ENCODE data around the gene HHATL.

Gene HHATL, protein sequence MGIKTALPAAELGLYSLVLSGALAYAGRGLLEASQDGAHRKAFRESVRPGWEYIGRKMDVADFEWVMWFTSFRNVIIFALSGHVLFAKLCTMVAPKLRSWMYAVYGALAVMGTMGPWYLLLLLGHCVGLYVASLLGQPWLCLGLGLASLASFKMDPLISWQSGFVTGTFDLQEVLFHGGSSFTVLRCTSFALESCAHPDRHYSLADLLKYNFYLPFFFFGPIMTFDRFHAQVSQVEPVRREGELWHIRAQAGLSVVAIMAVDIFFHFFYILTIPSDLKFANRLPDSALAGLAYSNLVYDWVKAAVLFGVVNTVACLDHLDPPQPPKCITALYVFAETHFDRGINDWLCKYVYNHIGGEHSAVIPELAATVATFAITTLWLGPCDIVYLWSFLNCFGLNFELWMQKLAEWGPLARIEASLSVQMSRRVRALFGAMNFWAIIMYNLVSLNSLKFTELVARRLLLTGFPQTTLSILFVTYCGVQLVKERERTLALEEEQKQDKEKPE

DNA sequence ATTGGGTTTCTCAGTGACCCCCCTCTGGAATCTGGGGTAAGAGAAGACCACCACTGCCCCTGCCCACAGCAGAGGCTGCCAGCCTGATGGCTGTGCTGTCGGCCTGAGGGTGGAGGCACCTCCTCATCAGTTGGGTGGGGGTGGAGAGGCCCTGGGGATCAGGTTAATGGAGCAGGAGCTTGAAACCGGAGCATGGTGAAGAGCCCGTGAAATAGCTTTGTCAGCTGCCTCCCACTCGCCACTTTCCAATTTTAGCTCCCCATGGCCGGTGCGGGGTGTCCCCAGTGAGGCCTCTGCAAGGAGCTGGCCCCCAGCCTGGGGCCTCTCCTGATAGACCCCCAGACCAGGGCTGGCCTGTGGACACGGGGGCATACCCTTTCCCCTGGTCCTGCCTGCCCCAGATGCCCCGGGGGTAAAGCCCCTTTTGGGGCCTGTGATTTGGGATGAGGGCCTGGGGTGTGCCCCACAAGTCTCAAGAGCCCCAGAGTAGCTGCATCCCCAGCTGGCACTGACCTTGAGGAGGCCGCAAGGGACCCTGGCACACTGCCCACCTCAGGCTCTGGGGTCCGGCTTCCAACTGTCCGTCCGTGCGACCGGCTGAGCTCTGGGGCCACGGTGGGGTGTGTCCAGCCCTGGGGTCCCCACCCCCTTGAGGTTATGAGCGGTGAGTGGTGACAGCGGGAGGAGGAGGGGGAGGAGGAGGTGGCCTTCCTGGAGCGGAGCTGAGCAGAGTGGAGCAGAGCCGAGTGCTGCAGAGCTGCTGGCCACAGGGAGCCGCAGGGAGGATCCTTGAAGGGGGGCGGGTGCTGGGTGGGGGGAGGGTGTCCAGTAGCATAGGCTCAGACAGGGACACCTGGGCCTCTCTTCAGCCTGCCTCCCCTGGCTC lies at the start of gene HHATL:
Gene HHATL, minus strand, starts transcription at position 733 of the 886 bp plus-strand sequence. CDS start 1,972 bp downstream, outside the sequence.
- no peak for DNase-seq

DNA sequence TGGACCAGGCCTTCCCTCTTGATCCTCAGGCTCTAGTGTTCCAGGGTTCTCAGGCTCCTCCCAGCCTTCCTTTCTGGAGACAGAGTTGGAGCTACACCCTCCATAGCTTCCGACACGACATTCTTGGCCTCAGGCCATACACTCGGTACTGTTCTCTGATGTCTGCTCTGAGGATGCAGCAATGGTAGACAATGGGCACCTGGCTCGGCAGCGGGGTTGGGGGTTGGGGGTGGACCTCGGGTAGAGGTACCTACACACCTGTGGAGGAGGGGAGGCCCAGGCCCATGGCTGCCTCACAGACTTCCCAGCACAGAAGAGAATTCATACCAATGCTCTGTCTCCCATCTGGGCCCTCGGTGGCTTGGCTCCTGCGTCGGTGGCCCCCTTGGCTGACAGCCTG lies 49.0 kb upstream of the HHATL start:
- no peak for DNase-seq

DNA sequence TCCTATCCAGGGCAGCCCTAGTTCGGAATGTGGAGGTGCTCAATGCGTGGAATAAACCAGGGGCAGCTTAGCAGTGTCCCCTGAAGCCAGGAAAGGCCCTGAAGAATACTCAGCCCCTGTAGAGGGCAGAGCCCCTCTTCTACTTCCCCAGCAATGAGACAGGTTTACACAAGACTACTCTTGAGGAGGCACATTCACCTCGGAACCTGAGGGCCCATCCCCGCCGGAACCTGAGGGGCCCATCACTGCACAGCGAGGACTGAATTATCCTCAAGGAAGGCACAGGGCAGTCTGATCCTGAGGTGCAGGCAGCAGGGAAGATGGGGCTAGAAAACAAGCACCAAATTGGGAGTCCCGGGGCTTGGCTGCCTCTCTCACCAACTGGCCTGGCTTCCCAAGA lies 48.2 kb upstream of the HHATL start:
- DNase-seq = no peak

DNA sequence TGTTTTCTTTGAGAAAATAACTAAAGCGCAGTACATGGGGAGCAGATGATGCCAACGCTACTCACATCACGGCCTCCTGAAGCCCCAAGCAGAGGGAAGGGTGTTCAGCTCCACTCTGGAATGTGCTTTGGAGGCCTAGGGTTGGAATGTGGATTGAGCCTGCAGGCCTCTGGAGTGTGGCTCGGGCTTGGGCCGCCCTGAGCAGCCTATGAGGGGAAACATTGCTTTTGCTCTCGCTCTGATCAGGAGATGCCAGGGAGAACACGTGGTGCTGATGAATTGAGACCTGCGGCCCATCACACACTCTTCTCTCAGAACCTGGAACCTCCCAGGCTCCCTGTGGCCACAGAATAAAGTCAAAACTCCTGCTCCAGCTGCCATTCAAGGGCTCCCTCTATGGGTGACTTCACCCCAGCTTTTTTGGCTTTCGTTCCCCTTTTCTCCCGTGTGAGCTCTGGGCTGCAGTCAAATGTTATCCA lies 47.2 kb upstream of the HHATL start:
- no peak for DNase-seq

DNA sequence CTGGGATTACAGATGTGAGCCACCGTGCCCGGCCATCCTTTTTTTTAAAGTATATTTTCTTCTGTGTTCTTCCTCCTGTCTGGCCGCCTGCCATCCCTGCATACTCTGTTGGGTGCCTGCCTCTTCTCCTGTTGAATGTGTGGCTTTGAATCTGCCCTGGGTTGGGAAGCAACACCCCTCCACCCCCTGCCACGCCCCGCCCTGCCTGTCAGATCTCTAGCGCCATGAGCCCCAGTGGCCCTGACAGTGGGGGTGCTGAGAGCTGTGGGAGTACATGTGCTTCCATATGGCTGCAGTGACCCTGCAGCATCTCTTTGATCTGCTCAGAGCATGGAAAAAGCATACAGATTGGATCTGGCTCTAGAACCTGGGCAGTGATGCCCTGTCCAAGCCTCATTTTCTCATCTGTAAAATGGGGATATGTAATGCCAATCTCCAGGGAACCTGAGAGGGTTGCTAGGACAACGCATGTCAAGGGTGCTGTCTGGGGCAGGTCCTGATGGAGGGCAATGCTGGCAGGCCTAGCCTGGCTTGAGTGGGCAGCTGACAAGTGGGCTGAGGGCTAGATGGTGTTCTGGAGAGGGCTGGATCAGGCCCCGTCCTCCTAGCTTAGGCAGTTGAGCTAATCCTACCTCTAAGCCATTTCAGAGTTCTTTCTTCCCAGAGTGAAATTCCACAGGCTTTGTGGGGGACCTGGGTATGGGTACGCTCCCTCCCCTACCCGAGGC lies 46.6 kb upstream of the HHATL start:
- DNase-seq = no peak

DNA sequence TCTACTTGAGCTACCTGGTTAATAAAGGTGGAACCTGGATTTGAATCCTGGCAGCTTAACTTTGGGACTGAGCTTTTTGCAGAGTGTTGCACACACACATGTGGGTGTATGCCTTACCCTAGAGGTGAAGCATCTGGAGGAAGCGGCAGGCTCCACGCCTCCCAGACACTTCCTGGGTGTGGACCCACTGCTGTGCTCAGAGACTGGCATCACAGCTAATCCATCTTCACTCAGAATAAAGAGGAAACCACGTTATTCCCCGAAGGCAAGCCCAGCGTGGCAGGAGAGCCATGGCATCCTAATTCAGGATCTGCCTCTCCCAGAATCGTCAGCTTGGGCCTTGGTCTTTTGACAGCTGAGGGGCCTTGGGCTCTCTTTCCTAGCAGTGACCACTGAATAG lies 45.0 kb upstream of the HHATL start:
- no peak for DNase-seq

DNA sequence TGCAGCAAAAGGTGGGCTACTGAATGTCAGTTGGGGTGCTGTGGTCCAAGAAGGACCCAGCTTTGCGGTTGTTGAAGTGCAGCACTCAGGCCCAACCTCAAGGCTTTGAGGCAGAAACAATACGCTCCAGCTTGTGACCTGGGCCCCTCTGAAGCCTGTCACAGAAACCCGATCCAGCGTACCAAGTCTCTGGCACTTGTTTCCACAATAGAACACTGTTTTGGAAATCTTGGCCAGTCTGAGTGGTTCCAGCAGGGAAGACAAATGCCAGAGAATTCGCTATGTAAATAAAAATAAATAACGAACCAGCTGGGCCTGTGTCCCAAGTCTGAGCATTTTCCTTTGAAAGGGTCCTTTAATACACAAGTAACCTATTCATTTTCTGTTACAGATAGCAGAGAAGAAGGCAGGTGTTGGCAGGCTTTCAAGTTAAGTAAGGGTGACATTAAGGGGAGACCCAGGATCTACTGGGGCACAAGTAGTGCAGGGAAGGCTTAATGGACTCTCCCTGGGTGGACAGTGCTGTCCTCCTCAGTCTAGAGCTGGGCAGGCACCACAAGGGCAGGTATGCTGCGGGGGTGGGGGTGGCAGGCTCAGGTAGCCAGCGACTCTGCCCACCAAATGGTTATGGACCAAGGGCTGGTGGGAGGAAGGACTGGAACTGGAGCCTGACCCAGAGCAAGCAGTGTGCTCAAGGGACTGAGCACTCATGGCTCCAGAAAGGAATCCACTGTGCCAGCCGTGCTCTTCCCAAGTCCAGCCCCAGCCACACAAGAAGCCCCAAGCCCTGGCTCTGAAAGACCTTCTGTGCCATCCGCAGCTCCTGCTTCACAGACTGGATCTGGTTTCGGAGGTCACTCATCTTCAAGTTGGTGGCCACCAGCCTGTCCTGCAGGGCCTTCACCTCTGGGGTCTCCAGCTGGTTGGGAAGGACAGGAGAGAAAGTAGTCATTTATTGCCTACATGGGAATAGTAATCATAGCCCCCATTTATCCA lies 44.2 kb upstream of the HHATL start:
- DNase-seq = no peak

DNA sequence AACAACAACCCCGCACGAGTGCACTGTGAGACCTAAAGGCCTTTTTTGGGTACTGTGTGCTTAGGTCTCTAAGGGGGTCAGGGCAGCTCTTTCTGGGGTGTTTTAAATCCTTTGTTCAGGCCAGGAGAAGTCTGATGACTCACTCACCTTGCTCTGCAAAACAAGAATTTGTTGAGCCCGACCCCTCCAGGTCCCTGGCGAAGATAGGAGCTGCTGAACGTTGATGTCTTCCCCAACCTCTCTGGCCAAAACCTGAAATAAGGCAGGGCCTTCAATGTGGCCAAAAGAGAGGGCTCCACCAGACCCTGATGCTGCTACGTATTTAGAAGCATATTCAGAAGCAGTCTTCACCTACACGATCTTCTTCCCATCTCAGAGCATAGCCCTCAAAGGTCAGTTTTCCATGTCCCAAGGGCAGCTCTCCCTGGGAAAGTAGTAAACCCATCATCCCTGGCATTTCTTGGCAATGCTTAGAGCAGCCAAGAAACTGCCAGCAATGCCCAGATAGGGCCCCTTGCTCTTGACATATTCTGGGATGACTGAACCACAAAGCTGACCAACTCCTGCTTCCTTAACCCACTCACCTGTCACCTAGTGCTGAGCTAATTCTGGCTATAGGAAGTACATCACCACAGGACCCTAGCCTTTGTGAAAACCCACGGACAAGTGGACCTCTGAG lies 43.3 kb upstream of the HHATL start:
- no peak for DNase-seq

DNA sequence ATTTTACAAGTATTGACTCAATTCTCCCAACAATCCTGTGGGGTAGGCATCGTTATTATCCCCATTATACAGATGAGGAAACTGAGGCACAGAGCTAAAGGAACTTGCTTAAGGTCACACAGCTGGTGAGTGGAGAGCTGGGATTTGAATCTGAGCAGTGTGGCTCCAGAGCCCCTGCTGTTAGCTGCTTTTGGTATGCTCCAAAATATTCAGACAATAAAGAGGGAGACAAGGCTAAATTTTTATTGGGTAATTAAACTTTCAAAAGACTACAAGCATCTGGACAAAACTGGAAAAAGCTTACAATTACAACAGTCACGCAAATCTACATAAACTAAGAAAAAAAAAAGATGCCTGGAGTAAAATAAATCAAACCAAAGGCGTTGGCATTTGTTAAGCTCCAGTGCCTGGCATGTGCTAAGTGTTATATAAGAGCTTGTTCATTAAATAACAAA lies 42.7 kb upstream of the HHATL start:
- no peak for DNase-seq

DNA sequence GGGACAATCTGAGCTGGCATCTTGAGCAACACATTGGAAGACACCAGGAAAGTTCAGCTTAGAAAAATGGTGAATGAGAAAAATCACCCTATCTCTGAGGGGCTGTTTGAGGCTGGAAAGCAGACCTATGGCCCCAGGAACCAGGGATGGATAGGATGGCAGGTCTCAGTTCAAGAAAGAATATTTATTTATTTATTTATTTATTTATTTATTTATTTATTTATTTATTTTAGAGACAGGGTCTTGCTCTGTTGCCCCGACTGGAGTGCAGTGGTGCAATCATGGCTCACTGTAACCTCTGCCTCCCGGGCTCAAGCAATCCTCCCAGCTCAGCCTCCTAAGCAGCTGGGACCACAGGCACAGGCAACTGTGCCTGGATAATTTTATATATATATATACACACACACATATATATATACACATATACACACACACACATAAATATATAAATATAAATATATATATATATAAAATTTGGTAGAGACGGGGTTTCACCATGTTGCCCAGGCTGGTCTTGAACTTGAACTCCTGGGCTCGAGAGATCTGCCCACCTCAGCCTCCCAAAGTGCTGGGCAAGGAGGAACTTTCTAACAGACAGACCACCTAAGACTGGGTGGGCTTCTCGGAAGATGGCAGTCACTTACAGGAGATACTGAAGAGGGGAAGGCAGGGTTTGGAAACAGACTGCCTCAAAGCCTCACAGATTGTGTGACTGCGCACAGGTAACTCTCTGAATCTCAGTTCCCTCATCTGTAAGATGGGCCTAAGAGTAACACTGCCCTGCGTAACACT lies 40.8 kb upstream of the HHATL start:
- no peak for DNase-seq

DNA sequence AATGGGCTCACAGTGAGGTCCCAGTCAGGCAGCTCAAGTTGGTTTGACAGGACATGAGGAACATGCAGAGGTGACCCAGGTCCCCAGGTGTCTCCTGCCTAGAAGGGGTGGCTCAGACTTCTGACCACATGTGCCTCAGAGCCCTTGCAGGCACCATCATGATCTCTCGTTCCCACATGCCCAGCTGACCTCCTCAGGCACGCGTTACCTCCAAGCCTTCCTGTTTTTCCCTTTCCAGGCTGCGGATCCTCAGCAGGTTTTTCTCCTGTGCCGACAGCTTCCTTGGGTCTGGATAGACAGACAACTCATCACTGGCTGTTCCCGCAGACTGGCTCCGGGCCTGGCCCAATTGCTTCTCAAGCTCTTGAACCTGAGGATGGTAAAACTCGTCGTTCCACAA lies 40.1 kb upstream of the HHATL start:
- no peak for DNase-seq

DNA sequence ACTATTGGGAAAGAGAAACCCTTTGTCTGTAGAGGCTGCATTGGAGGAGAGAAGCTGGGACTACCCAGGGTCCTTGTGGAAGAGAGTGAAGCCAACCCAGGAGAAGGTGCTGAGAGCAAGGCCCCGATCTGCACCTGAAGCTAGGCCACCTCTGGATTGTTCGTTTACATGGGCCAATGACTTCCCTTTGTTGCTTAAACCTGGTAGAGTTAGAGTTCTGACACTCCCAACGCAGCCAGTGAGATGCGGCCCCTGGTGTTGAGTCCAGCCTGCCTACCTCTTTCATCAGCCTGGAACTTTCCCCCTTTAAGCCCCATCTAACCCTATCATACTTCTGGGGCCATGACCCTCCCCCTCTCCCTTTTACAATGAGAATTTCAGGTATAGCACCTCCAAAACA lies 39.7 kb upstream of the HHATL start:
- DNase-seq = no peak

DNA sequence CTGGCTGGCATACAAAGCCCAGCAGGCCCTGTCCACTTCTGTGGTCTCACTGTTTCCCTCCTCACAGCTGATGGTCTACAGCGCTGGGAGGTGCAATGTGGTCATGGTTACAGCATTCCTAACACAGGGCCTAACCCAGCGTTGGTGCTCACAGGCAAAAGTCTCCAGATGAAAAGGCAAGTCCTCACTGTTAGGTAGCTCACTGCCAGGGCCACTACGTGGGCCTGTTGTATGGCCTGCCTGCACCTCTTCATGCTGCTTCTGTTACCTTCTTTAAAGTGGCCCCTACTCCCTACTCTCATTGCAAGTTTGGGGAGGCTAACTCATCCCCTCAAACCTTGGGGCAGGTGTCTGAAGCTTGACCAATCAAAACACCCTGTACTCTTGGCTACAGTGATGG lies 39.2 kb upstream of the HHATL start:
- no peak for DNase-seq

DNA sequence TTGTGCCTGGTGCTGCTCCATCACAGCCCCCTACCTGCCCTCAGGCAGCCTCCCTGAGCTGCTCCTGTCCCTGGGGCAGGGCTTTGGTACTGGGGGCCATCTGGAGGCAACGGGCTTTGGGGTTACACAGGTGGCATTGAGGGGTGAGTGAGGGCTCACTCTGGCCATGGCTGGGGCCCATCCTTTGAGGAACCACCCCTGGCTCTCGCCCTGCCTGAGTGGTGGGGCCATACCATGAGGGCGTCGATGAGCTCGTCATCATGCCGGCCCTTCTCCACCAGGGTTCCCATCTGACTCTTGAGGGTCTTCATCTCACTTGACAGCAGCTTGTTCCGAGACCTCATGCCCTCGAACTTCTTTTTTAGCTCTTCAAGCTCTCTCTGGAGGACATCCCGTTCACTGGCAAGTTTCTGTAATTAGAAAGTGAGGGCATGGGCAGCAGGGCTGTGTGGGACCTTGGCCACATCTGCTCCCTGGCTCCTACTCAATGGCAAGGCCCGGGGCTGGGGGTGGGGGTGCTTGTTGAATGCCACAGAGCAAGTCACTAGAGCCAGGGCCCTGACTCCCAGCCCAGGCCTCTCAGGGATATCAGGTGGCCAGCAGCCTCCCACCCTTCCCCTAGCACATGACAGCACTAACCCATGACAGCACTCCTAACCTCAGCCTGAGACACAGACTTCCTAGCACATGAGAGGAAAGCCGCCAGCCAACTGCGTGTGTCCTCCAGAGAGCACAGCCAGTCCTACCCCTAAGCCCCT lies 37.0 kb upstream of the HHATL start:
- DNase-seq = no peak

DNA sequence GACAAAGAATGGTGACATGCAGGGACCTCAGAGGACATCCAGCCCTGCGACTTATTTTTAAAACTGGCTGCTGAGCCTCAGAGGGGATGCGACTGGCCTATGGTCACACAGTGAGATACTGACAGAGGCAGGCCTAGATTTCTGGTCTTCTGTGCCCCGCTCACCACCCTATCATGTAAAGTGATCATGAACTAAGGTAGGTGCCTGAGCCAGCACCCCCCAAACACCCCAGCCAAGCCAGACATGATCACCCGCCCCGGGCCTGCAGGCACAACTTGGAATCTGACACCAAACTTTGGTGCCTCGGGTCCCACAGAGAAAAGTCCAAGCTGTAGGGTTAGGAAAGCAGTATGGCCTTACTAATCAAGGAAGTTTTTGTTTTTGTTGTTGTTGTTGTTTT lies 33.9 kb upstream of the HHATL start:
- DNase-seq = no peak

DNA sequence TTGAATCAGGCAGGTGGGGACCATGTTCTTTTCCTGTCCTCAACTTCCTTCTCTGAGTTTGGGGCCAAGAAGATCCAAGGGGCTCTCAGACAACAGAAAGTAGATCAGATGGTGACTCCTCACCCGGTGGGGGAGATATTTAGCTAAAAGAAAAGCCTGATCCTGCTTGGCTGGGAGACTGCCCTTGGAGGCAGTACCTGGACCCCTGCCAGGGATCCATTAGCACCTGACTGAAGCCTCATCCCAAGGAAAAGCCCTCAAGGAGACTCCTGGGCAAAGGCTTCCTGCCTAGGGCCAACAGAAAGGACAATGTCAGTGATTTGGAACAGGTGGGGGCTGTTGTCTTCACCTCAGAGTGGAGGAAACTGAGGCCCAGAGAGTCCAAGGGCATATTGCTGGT lies 33.5 kb upstream of the HHATL start:
- DNase-seq = no peak

DNA sequence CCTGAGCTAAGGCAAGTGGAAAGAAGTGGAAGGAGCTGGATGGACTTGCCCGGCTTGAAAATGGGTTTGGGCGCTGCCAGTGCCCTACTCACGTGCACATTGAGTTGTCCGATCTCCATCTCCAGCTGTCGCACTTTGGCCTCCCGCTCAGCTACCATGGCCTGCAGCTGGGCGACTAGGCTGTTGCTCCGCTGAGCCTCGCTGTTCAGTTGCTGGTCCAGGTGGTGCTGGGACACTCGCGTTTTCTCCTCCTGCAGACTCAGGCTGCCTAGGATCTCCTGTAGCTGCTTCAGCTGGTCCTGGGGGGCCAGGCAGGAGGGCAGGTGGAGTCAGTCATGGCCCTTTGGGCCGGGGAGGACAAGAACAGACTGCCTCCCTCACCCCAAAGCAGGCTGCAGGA lies 33.0 kb upstream of the HHATL start:
- DNase-seq = no peak

DNA sequence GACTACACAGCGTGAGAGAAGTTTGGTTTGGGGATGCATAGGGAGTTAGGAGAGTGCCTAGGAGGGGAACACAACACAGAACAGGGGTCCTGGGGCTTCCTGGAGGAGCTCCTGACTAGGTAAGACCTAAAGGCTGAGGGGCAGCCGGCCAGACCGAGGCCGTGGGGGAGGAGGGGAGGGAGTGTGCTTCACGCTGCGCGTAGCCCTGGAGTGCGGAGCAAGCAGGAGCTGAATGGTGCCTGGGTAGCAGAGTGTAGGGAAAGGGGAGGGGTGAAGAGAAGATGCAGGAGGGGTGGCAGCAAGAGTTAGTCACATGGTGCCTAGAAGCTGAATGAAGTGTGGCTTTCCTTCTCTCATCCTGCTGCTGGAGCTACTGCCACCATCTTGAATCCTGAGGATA lies 32.4 kb upstream of the HHATL start:
- no peak for DNase-seq

DNA sequence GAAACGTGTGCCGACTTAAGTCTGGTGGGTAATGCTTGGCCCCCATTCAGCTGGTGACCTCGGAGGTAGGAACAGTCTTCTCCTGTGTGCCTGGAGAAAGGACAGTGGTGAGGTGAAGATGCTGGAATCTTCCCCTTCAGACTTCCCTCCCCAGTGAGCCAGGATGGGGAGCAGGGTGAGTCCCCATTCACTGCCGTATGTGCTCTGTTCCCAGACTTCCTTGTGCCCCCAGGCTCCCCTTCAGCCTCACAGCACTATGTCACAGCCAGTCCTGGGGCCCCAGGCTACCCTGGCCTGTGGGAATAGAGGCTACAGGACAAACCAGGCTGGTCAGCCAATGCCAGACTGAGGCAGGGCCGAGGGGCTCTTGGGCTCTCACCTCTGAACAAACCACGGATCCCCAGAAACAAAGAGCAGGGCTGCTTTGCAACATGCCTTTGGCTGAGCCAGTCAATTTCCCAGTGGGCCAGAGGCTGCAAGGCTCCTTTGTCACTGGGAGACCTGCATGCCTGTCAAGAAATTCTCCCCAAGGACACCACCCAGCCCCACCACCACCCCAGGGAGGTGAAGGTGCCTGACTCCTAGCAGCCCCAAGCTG lies 31.8 kb upstream of the HHATL start:
- no peak for DNase-seq
